Measurements from ENCODE around the gene FBXO33. TPM values are rescaled to one million over a fixed set of nuclear protein-coding genes. Genes with fewer than 3 reads are reported as not detected.
A peak's percentile ranks its signal among the peaks of the same experiment; 100 is the strongest.

FBXO33 gene
- 7.8 and 11.6 TPM in 2 replicates for total RNA-seq (2014; rRNA removed; shearing (Covaris generic))

GRCh38 chr14:39432179-39432618 is at the start of gene FBXO33:
Gene FBXO33 (minus strand): TSS chr14:39432433. CDS start chr14:39432162, 271 bp downstream.
- peak; percentile 93 for DNase-seq (ENCODE audit: low read depth)

- DNase-seq (ENCODE audit: low read depth), result no peak
These were observed 42.2 kb upstream of the FBXO33 start for GRCh38 chr14:39474416-39474911.

GRCh38 chr14:39472078-39472477 is 39.8 kb upstream of the FBXO33 start:
- DNase-seq (ENCODE audit: low read depth), result no peak

- no peak for DNase-seq (ENCODE audit: low read depth)
These were observed 37.0 kb upstream of the FBXO33 start for GRCh38 chr14:39469094-39469710.

- DNase-seq (ENCODE audit: low read depth), result peak; percentile 22
These were observed 35.8 kb upstream of the FBXO33 start for GRCh38 chr14:39467889-39468524.

- DNase-seq (ENCODE audit: low read depth), result no peak
These were observed 27.7 kb upstream of the FBXO33 start for GRCh38 chr14:39459795-39460478.

- no peak for DNase-seq (ENCODE audit: low read depth)
These were observed 24.5 kb upstream of the FBXO33 start for GRCh38 chr14:39456702-39457250.

- DNase-seq (ENCODE audit: low read depth), result no peak
These were observed 22.8 kb upstream of the FBXO33 start for GRCh38 chr14:39454906-39455539.

GRCh38 chr14:39452680-39453079 is 20.4 kb upstream of the FBXO33 start:
- no peak for DNase-seq (ENCODE audit: low read depth)

GRCh38 chr14:39451811-39452210 is 19.6 kb upstream of the FBXO33 start:
- DNase-seq (ENCODE audit: low read depth), result no peak

- no peak for DNase-seq (ENCODE audit: low read depth)
These were observed 15.0 kb upstream of the FBXO33 start for GRCh38 chr14:39447175-39447661.

GRCh38 chr14:39446131-39446744 is 14.0 kb upstream of the FBXO33 start:
- DNase-seq (ENCODE audit: low read depth), result no peak

GRCh38 chr14:39442293-39442692 is 10.1 kb upstream of the FBXO33 start:
- peak; percentile 12 for DNase-seq (ENCODE audit: low read depth)

- no peak for DNase-seq (ENCODE audit: low read depth)
These were observed 9.6 kb upstream of the FBXO33 start for GRCh38 chr14:39441805-39442204.

GRCh38 chr14:39440975-39441374 is 8.7 kb upstream of the FBXO33 start:
- no peak for DNase-seq (ENCODE audit: low read depth)

- DNase-seq (ENCODE audit: low read depth), result no peak
These were observed 3.0 kb upstream of the FBXO33 start for GRCh38 chr14:39435241-39435640.

GRCh38 chr14:39434401-39434800 is 2.2 kb upstream of the FBXO33 start:
- DNase-seq (ENCODE audit: low read depth), result peak; percentile 27

- no peak for DNase-seq (ENCODE audit: low read depth)
These were observed 1.2 kb upstream of the FBXO33 start for GRCh38 chr14:39433452-39433813.

- DNase-seq (ENCODE audit: low read depth), result peak; percentile 87
These were observed 602 bp upstream of the FBXO33 start for GRCh38 chr14:39432619-39433451.

GRCh38 chr14:39431416-39432178 is 636 bp downstream of the FBXO33 start:
- DNase-seq (ENCODE audit: low read depth), result peak; percentile 51

All from M059J (cell line).